Hepatic stellate cell (primary cell): ENCODE results near the gene GCNT1.
"Not testable (repeated sequence)": the region's sequence is repeated elsewhere in the genome, so short reads cannot be mapped to it uniquely, and the experiment has no call there.

Experiments
- DNase-seq: peaks from one replicate; pipeline ENCODE4 v3.0.0; 2011; ENCODE audit warnings: low spot score

GCNT1 gene

GRCh38 chr9:76443887-76444286 is 15.1 kb upstream of the GCNT1 start:
- DNase-seq = no peak

- no peak for DNase-seq
These were observed 14.6 kb upstream of the GCNT1 start for GRCh38 chr9:76444322-76444929.

DNA sequence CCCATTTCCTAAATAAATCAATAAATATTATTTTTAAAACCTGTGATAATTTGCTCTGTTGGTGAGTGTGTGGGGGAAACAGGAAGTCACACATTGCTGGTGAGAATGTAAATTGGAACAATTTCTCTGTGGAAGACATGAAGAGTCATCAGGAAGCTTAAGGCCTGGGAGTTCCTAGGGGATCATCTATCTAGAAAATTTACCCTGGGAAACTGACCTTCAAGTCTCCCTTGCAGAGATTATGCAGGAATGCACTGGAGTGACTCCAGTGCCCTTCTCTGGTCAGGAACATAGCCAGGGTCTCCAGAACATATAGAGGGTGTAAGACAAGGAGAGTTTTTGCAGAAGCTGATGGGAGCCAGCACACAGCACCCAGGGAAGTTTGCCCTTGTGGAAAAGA is 13.0 kb upstream of the GCNT1 start:
- no peak for DNase-seq

DNA sequence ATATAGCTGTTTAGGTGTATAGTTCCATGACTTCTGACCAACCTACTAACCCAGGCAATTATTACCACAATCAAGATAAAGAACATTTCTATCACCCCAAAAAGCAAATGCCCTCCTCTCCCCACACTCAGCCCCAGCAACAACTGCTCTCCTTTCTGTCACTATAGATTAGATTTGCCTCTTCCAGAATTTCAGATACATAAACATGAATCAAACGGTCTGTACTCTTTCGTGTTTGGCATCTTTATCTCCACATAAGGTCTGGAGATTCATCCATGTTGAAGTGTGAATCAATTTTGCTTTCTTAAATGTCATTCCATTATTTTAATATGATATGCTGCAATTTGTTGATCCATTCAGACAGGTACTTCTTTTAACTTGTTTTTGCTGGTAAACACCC is 10.5 kb upstream of the GCNT1 start:
- no peak for DNase-seq

DNA sequence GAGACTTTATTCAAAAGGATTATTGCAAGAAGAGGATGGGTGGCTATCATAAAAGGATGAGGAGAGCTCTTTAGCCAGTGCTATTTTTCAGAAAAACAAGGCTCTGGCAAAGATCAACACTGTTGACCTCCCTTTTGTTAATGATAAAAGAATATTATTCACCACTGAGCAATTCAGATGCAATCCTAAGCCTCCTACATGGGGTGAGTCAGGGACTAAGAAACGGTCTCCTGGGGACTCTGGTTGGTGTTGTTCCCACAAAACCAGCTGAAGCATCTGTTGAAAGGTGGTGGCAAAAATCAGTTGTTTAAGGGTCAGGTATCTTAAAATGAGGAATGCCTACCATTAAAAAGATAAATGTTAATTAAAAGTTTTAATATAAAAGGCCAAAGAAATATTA is 7.7 kb upstream of the GCNT1 start:
- peak; percentile 69 for DNase-seq

DNA sequence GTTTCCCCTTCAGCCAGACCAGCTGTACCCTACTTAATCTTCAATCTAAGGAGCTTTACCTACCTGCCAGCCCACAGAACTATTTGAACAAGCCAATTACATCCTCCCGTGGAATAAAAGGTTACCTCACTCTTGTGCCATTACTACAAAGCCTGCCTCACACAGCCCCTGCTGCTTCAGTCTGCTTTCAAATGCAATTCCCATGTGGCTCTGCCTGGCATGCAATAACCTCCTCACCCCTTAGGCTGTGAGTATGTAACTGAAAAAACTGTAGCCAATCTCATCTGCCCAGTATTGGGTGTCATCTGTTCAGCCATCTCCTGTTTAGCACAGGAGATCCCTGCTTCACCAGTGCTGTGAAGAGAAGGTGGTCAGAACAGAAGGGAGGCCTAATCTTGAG is 6.1 kb upstream of the GCNT1 start:
- no peak for DNase-seq

- peak; percentile 15 for DNase-seq
These were observed 5.2 kb upstream of the GCNT1 start for GRCh38 chr9:76453785-76454184.

GRCh38 chr9:76454311-76454710 is 4.7 kb upstream of the GCNT1 start:
- no peak for DNase-seq

DNA sequence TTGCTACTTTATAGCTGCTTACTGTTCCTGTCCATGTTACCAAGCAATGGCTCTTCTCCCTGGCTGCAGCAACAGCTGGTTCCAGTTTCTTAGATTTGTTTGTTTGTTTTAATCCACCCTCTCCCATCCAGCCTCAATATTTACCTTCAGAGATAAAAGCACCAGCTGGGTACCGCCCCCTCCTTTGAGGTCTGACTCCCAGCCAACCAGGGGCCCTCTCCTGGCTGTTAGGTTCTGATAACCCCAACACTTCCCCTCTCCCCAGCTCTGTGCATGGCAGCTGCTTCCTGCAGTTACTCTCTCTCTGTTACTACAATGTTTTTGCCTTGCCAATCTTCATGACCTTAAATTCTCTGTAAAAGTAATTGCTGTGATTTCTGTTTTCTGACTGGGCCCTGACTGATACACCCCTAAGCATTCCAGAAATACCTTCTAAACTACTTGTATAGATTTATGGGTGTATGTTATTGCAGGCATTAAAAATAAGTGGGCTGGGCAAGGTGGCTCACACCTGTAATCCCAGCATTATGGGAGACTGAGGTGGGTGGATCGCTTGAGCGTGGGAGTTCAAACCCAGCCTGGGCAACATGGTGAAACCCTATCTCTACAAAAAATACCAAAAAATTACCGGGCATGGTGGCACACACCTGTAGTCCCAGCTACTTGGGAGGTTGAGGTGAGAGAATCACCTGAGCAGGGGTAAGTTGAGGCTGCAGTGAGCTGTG is 2.6 kb upstream of the GCNT1 start:
- DNase-seq = peak; percentile 40

DNA sequence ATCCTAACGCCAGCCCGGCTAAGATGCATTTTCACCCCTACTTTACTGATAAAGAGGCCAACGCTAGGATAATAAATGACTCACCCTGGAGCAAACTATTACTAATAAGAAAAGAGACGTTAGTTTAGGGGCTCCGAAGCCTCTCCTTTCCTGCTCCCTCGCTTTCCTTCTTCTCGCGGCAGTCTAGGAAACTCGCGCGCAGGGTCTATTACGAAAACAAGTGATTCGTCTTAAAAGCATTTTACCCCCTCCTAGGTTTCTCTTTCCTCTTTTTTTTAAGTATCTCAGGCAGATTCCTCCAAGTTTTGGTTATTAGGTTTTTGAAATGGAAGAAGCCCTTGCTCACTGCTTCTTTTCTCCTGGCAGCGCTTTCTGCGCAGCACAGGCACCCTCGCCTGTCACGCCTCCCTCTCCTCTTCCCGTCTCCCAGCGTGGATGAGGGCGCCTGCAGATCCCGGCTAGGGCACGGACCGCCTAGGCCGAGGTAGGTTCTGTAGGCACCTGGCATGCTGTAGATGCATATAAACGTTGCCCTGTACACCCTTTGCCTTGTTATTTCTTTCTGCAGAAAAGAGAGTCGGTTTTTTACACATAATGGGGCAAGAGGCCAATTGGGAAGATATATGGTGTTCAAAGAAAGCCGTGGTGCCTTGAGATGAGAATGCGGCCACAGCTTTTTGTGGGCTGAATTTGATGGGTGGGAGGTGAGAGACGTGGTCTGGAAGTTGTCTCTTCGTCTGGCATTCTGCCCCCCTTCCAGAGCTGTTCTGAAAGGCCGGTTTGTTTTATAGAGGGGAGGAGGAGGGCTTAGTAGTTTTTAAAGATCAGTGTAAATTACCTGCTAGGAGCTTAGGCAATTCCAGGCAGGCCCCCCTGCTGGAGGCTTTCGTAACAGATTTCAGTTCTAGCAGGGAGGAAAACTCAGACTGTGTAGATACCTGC is 983 bp downstream of the GCNT1 start:
- peak; percentile 63 for DNase-seq

GRCh38 chr9:76462126-76462525 is 3.1 kb downstream of the GCNT1 start:
- DNase-seq = no peak

DNA sequence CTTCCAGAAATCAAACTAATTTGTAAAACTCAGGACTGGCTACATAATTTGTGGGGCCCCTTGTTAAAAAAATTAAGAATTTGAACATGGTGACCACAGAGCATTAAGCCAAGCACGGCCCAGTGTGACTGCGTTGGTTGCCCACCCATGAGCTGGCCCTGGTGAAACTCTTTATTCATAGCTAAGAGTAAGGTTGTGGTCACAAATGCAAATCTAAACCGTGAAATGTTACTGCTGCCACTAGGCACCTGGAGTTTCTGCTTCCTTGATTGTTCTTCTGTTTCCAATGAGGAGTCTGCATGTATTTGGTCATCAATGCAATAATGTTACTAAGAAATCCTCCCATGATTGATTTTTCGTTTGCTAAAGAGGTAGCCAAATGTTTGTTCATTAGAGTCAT is 4.2 kb downstream of the GCNT1 start:
- DNase-seq = no peak

GRCh38 chr9:76464706-76465105 is 5.7 kb downstream of the GCNT1 start:
- no peak for DNase-seq

DNA sequence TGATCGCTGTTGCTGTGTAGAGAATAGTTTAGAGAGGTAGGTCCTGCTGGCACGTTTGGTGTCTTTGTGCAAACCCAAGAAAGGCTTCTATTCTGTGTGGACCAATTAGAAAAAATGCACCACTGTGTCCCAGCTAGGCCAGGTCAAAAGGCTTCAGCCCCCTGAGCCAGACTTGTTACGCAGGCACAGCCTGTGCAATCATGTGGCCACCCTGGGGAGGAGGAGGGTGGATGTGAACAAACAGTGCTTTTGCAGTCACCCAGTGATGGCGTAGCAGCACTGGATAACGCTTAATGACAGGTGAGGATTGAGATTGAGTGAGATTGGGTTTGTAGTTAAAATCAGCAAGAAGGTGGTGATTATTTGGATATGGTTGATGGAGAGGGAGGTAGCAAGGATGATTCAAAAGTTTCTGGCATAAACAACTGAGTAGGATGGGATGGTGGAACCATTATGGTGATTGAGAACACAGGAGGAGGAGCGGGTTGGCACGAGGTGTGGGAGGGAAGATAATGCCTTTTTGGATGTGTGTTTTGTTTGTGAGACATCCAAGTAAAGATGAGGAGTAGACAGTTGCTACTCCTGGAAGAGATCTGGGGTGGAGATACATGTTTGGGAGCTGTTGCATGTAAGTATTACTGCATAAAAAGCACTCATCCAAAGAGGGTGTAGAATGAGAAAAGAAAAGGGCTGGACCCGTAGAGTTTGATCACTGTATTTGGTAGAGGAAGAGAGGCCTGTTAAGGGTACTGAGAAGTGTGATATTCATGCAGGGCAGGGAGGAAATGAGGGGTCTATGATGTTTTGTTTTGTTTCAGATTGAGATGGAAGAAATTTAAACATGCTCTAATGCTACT is 6.7 kb downstream of the GCNT1 start:
- DNase-seq = no peak

DNA sequence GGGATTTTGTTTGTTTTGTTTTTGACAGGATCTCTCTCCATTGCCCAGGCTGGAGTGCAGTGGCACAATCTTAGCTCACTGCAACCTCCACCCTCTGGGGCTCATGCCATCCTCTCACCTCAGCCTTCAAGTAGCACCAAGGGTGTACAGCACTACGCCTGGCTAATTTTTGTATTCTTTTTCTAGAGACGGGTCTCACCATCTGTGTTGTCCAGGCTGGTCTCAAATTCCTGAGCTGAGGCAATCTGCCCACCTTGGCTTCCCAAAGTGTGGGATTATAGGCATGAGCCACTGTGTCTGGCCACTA is 7.3 kb downstream of the GCNT1 start:
- DNase-seq = no peak

DNA sequence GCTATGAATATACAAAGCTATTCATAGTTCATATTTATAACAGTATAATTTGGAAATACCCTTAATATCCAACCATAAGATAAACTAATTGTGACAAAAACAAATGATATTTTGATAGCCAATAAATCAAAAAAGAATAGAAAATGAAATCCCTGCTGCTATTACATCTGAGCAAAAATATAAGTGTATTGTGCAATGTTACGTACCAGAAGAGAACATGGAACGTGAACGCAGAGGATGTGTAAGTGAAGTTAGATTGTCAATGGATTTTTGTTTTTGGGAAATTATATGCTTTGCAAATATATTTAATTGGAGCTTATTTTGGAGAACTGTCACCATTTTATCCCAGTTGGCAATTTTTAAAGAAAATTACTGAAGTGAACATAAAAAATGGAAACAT is 15.4 kb downstream of the GCNT1 start:
- DNase-seq = no peak

DNA sequence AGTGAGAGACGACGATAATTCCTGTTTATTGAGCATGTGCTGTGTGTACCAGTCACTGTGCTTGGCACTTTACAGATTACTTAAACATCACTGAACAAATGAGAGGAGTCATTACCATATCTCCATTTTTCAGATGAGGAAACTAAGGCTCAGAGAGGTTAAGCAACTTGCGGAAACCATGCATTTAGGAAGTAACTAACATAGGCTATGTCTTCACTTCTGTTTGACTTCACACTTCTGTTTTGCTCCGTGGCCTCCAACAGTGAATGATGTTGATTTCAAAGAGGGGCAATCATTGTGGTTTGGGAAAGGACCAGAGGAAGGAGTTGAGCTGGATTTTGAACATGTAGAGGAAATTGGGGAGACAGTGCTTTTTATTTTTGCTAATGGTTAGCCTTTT is 16.7 kb downstream of the GCNT1 start:
- DNase-seq = no peak

DNA sequence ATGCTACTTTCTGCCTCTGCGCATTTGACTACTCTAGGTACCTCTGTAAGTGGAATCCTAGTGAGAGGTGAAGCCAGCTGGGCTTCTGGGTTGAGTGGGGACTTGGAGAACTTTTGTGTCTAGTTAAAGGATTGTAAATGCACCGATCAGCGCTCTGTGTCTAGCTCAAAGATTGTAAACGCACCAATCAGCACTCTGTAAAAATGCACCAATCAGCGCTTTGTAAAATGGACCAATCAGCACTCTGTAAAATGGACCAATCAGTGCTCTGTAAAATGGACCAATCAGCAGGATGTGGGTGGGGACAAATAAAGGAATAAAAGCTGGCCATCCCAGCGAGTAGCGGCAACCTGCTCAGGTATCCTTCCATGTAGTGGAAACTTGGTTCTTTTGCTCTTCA is 18.8 kb downstream of the GCNT1 start:
- not testable (repeated sequence) for DNase-seq

- DNase-seq = no peak
These were observed 19.2 kb downstream of the GCNT1 start for GRCh38 chr9:76478226-76478625.

DNA sequence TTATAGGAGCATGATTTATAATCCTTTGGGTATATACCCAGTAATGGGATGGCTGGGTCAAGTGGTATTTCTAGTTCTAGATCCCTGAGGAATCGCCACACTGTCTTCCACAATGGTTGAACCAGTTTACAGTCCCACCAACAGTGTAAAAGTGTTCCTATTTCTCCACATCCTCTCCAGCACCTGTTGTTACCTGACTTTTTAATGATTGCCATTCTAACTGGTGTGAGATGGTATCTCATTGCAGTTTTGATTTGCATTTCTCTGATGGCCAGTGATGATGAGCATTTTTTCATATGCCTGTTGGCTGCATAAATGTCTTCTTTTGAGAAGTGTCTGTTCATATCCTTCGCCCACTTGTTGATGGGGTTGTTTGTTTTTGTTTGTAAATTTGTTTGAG is 20.4 kb downstream of the GCNT1 start:
- not testable (repeated sequence) for DNase-seq

DNA sequence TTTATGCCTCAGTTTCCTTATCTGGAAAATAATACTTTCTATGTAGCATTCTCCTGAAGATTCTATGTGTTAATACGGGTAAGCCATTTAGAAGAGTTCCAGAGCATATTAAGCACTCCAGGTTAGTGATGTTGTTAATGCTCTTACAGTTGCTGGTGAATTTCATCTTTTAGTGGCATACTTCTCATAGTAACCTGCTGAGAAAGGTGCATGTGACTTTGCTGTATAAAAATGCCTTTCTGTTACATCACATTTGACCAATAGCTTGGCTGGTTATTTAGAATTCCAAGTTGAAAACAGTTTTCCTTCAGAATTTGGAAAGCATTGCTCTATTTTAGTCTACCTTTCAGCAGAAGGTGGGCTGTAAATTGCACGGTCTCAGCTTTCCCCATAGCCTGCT is 27.2 kb downstream of the GCNT1 start:
- DNase-seq = no peak
